ENCODE results near the gene AOPEP.

Gene AOPEP

GRCh38 chr9:94833802-94834201 lies 107.3 kb downstream of the AOPEP start:
- TF ChIP-seq CTCF (IDR thresholded peaks at IDR 0.05; ENCODE audit: low read depth, low read length) (no peak), EZH2phosphoT487 (IDR thresholded peaks at IDR 0.05; ENCODE audit: low read depth) (no peak)
- Histone ChIP-seq H3K4me2 (ENCODE audit: low read length) (no peak overlapping the region), H4K20me1 (ENCODE audit: insufficient read depth, low read length) (no peaks in the 10 kb centered on the region), H3K79me2 (ENCODE audit: low read length) (no peaks in the 10 kb centered on the region), H3K9ac (ENCODE audit: low read length) (no peak overlapping the region), H3K9me3 (ENCODE audit: insufficient read depth, low read length) (no peaks in the 10 kb centered on the region), H3K27ac (ENCODE audit: low read length) (no peak overlapping the region), H3K4me3 (ENCODE audit: low read length) (no peak overlapping the region), H3K36me3 (replicated peaks; ENCODE audit: low read depth, low read length) (no peaks in the 10 kb centered on the region), H3K4me1 (ENCODE audit: low read length) (no peaks in the 10 kb centered on the region), H3K27me3 (ENCODE audit: low read depth, low read length) (no peaks in the 10 kb centered on the region), H2AFZ (ENCODE audit: low read depth, low read length) (no peak overlapping the region)

GRCh38 chr9:94837404-94837803 lies 110.9 kb downstream of the AOPEP start:
- H4K20me1 ChIP-seq (ENCODE audit: insufficient read depth, low read length): no peaks in the 10 kb centered on the region
- no peaks in the 10 kb centered on the region for H3K36me3 ChIP-seq (replicated peaks; ENCODE audit: low read depth, low read length)
- no peaks in the 10 kb centered on the region for H3K79me2 ChIP-seq (ENCODE audit: low read length)
- no peak overlapping the region for H3K4me2 ChIP-seq (ENCODE audit: low read length)
- no peak overlapping the region for H3K9ac ChIP-seq (ENCODE audit: low read length)
- no peaks in the 10 kb centered on the region for H3K4me1 ChIP-seq (ENCODE audit: low read length)
- H3K27ac ChIP-seq (ENCODE audit: low read length): no peak overlapping the region
- no peaks in the 10 kb centered on the region for H3K27me3 ChIP-seq (ENCODE audit: low read depth, low read length)
- H2AFZ ChIP-seq (ENCODE audit: low read depth, low read length): no peak overlapping the region
- no peak overlapping the region for H3K4me3 ChIP-seq (ENCODE audit: low read length)
- H3K9me3 ChIP-seq (ENCODE audit: insufficient read depth, low read length): no peaks in the 10 kb centered on the region
- no peak for TF ChIP-seq CTCF (IDR thresholded peaks at IDR 0.05; ENCODE audit: low read depth, low read length)
- TF ChIP-seq EZH2phosphoT487 (IDR thresholded peaks at IDR 0.05; ENCODE audit: low read depth): no peak

- Histone ChIP-seq H2AFZ (ENCODE audit: low read depth, low read length) (no peak overlapping the region), H3K27me3 (ENCODE audit: low read depth, low read length) (no peaks in the 10 kb centered on the region), H3K36me3 (replicated peaks; ENCODE audit: low read depth, low read length) (no peaks in the 10 kb centered on the region), H3K9me3 (ENCODE audit: insufficient read depth, low read length) (no peaks in the 10 kb centered on the region), H3K4me3 (ENCODE audit: low read length) (no peak overlapping the region), H3K9ac (ENCODE audit: low read length) (no peak overlapping the region), H3K27ac (ENCODE audit: low read length) (no peak overlapping the region), H3K79me2 (ENCODE audit: low read length) (no peaks in the 10 kb centered on the region), H4K20me1 (ENCODE audit: insufficient read depth, low read length) (no peaks in the 10 kb centered on the region), H3K4me1 (ENCODE audit: low read length) (no peaks in the 10 kb centered on the region), H3K4me2 (ENCODE audit: low read length) (no peak overlapping the region)
- TF ChIP-seq CTCF (IDR thresholded peaks at IDR 0.05; ENCODE audit: low read depth, low read length): no peak
- no peak for TF ChIP-seq EZH2phosphoT487 (IDR thresholded peaks at IDR 0.05; ENCODE audit: low read depth)
These were observed 112.9 kb downstream of the AOPEP start for GRCh38 chr9:94839398-94839797.

GRCh38 chr9:94840738-94841137 lies 114.2 kb downstream of the AOPEP start:
- no peak overlapping the region for H3K4me2 ChIP-seq (ENCODE audit: low read length)
- no peak overlapping the region for H3K9ac ChIP-seq (ENCODE audit: low read length)
- no peak overlapping the region for H3K4me3 ChIP-seq (ENCODE audit: low read length)
- H3K27me3 ChIP-seq (ENCODE audit: low read depth, low read length): no peaks in the 10 kb centered on the region
- TF ChIP-seq EZH2phosphoT487 (IDR thresholded peaks at IDR 0.05; ENCODE audit: low read depth) (no peak), CTCF (IDR thresholded peaks at IDR 0.05; ENCODE audit: low read depth, low read length) (no peak)
- no peak overlapping the region for H3K27ac ChIP-seq (ENCODE audit: low read length)
- no peaks in the 10 kb centered on the region for H3K36me3 ChIP-seq (replicated peaks; ENCODE audit: low read depth, low read length)
- H2AFZ ChIP-seq (ENCODE audit: low read depth, low read length): no peak overlapping the region
- no peaks in the 10 kb centered on the region for H3K9me3 ChIP-seq (ENCODE audit: insufficient read depth, low read length)
- no peaks in the 10 kb centered on the region for H3K79me2 ChIP-seq (ENCODE audit: low read length)
- H3K4me1 ChIP-seq (ENCODE audit: low read length): no peaks in the 10 kb centered on the region
- H4K20me1 ChIP-seq (ENCODE audit: insufficient read depth, low read length): no peaks in the 10 kb centered on the region

Measured in OCI-LY3 (cell line).